H1 (cell line): Measurements from ENCODE around the gene CSGALNACT2. TPM values are rescaled to one million over a fixed set of nuclear protein-coding genes. Genes with fewer than 3 reads are reported as not detected.

Experiments used
- CTCF ChIA-PET: fragments of 300-600 bp; sonication (Branson Sonifier 250); formaldehyde crosslinking; loops from one replicate; lab custom pipeline; 2021; ENCODE audit not compliant: partially characterized antibody; lab: Charles Lee
- POLR2A ChIA-PET: fragments of 300-600 bp; sonication (Branson Sonifier 250); formaldehyde crosslinking; loops from one replicate; lab custom pipeline; 2021; ENCODE audit warnings: inconsistent platforms; ENCODE audit not compliant: partially characterized antibody; lab: Charles Lee
- DNase-seq, 2 experiments: peaks; one replicate each; pipeline versions ENCODE4 v3.0.0 to v3.0.0-alpha.2; 2010 to 2022; ENCODE audit warnings: low spot score in 2 of 2, low read depth in 1 of 2, mixed read lengths in 1 of 2
- FAIRE-seq: peaks from 2 replicates; lab custom pipeline; 2011; peaks lifted over from hg19 to GRCh38; lab: Jason Lieb, UNC
- H2AFZ ChIP-seq: 2 replicates; pipeline ENCODE4 v1.8.1; 2012; ENCODE audit warnings: low read length, inconsistent platforms
- H2AK5ac ChIP-seq: 2 replicates; pipeline ENCODE4 v1.6.1; 2013; ENCODE audit warnings: low read depth, low read length
- H2BK120ac ChIP-seq: replicated peaks from 2 replicates; pipeline ENCODE3; 2013; ENCODE audit warnings: low read depth, low read length, inconsistent platforms
- H2BK12ac ChIP-seq: 2 replicates; pipeline ENCODE4 v1.6.1; 2013; ENCODE audit warnings: low read depth, low read length
- H2BK15ac ChIP-seq: 2 replicates; pipeline ENCODE4 v1.6.1; 2013; ENCODE audit warnings: low read length
- H2BK20ac ChIP-seq: 2 replicates; pipeline ENCODE4 v1.6.1; 2013; ENCODE audit warnings: low read length
- H2BK5ac ChIP-seq: 2 replicates; pipeline ENCODE4 v1.6.1; 2013; ENCODE audit warnings: low read depth, low read length
- H3K14ac ChIP-seq: 2 replicates; pipeline ENCODE4 v1.6.1; 2013; ENCODE audit warnings: inconsistent platforms; ENCODE audit not compliant: insufficient read length
- H3K18ac ChIP-seq: 2 replicates; pipeline ENCODE4 v1.6.1; 2013; ENCODE audit warnings: low read length; ENCODE audit errors: extremely low read depth
- H3K23ac ChIP-seq: 2 replicates; pipeline ENCODE4 v1.6.1; 2013; ENCODE audit warnings: inconsistent platforms; ENCODE audit not compliant: insufficient read length
- H3K23me2 ChIP-seq: 2 replicates; pipeline ENCODE4 v1.6.1; 2013; ENCODE audit warnings: low read depth, low read length
- H3K27ac ChIP-seq: 2 replicates; pipeline ENCODE4 v1.6.1; 2011; ENCODE audit warnings: low read depth, low read length, inconsistent platforms
- H3K27me3 ChIP-seq, 4 experiments: replicated peaks in 1 of 4; 1 replicate in 1 of 4; 2 replicates in 3 of 4; pipeline versions ENCODE4 v1.6.1 to v1.8.1; 2011 to 2013; ENCODE audit warnings: low read length in 3 of 4, mild to moderate bottlenecking in 3 of 4, inconsistent platforms in 2 of 4, mixed read lengths in 2 of 4, moderate library complexity in 1 of 4; ENCODE audit not compliant: control insufficient read depth in 3 of 4, insufficient read depth in 3 of 4; ENCODE audit errors: extremely low read depth in 1 of 4
- H3K36me3 ChIP-seq, 4 experiments: 2 replicates each; pipeline versions ENCODE4 v1.6.1 to v1.8.1; 2011 to 2013; ENCODE audit warnings: mild to moderate bottlenecking in 4 of 4, low read length in 3 of 4, moderate library complexity in 2 of 4, control low read depth in 1 of 4, inconsistent platforms in 1 of 4; ENCODE audit not compliant: insufficient read depth in 4 of 4, control insufficient read depth in 2 of 4
- H3K4ac ChIP-seq: replicated peaks from 2 replicates; pipeline ENCODE3; 2013; ENCODE audit warnings: low read length, low read depth, mixed read lengths, inconsistent platforms; ENCODE audit not compliant: insufficient read length
- H3K4me1 ChIP-seq, 4 experiments: replicated peaks in 1 of 4; 1 replicate in 1 of 4; 2 replicates in 3 of 4; pipeline versions ENCODE4 v1.6.1 to v1.8.1; 2011 to 2013; ENCODE audit warnings: low read length in 3 of 4, inconsistent platforms in 2 of 4, mixed read lengths in 1 of 4; ENCODE audit not compliant: insufficient read depth in 4 of 4, control insufficient read depth in 3 of 4
- H3K4me2 ChIP-seq, 2 experiments: 2 replicates each; pipeline versions ENCODE4 v1.6.1 to v1.8.1; 2011 to 2013; ENCODE audit warnings: low read depth in 2 of 2, low read length in 2 of 2, control low read depth in 1 of 2, inconsistent platforms in 1 of 2, mild to moderate bottlenecking in 1 of 2; ENCODE audit not compliant: insufficient read depth in 1 of 2
- H3K4me3 ChIP-seq, 4 experiments: fragments of 200-600, 300-600 bp in 1 of 4; sonication (generic), shearing (Covaris generic), sonication (Bioruptor Twin) in 1 of 4; 2 replicates each; pipeline versions ENCODE4 v1.5.1 to v1.8.1; 2011 to 2016; ENCODE audit warnings: low read length in 4 of 4, low read depth in 3 of 4, control low read depth in 2 of 4, inconsistent platforms in 2 of 4, mild to moderate bottlenecking in 2 of 4, mixed read lengths in 1 of 4, moderate library complexity in 1 of 4; ENCODE audit not compliant: insufficient read depth in 2 of 4; ENCODE audit errors: extremely low read depth in 1 of 4
- H3K56ac ChIP-seq: replicated peaks from 2 replicates; pipeline ENCODE3; 2013; ENCODE audit warnings: low read depth, mild to moderate bottlenecking, mixed read lengths, low read length, inconsistent platforms; ENCODE audit not compliant: insufficient read length
- H3K79me1 ChIP-seq: 2 replicates; pipeline ENCODE4 v1.6.1; 2013; ENCODE audit warnings: low read depth, low read length, control low read depth
- H3K79me2 ChIP-seq, 2 experiments: 2 replicates each; pipeline versions ENCODE4 v1.6.1 to v1.8.1; 2012 to 2013; ENCODE audit warnings: low read length in 2 of 2, mild to moderate bottlenecking in 2 of 2, inconsistent platforms in 1 of 2; ENCODE audit not compliant: insufficient read depth in 2 of 2, control insufficient read depth in 1 of 2
- H3K9ac ChIP-seq, 4 experiments: replicated peaks in 1 of 4; 1 replicate in 1 of 4; 2 replicates in 3 of 4; pipeline versions ENCODE4 v1.6.1 to v1.8.1; 2011 to 2013; ENCODE audit warnings: low read depth in 3 of 4, low read length in 3 of 4, control low read depth in 2 of 4, mild to moderate bottlenecking in 2 of 4, moderate library complexity in 2 of 4, inconsistent platforms in 1 of 4; ENCODE audit errors: extremely low read depth in 1 of 4
- H3K9me3 ChIP-seq, 2 experiments: 2 replicates each; pipeline versions ENCODE4 v1.6.1 to v1.8.1; 2012 to 2013; ENCODE audit warnings: mild to moderate bottlenecking in 2 of 2, moderate library complexity in 2 of 2, control low read depth in 1 of 2, inconsistent platforms in 1 of 2, low read depth in 1 of 2, low read length in 1 of 2, mixed read lengths in 1 of 2; ENCODE audit not compliant: insufficient read depth in 2 of 2
- H4K20me1 ChIP-seq, 2 experiments: replicated peaks in 1 of 2; 2 replicates each; pipeline versions ENCODE3 to v1.8.1; 2011 to 2013; ENCODE audit warnings: inconsistent platforms in 2 of 2, low read length in 2 of 2, mild to moderate bottlenecking in 1 of 2; ENCODE audit not compliant: insufficient read depth in 2 of 2, control insufficient read depth in 1 of 2
- H4K5ac ChIP-seq: 2 replicates; pipeline ENCODE4 v1.6.1; 2013; ENCODE audit warnings: low read length, low read depth, mixed read lengths, inconsistent platforms; ENCODE audit not compliant: insufficient read length
- H4K8ac ChIP-seq: 2 replicates; pipeline ENCODE4 v1.8.0; 2013; ENCODE audit warnings: mild to moderate bottlenecking, moderate library complexity, low read length, inconsistent platforms; ENCODE audit not compliant: insufficient read depth; ENCODE audit errors: extremely low read depth
- H4K91ac ChIP-seq: replicated peaks from 2 replicates; pipeline ENCODE3; 2013; ENCODE audit warnings: low read length, mixed read lengths, inconsistent platforms; ENCODE audit not compliant: insufficient read length
- WGBS, 2 experiments: shearing (Covaris generic) in 1 of 2; methylation state at CpG; one replicate each; pipeline versions ENCODE4 v1.1.6 to v1.1.7; 2013 to 2015; ENCODE audit warnings: low lambda C conversion rate in 2 of 2, mixed read lengths in 2 of 2, inconsistent platforms in 1 of 2, low coverage in 1 of 2, missing lambda C conversion rate in 1 of 2; ENCODE audit not compliant: insufficient replicate concordance in 2 of 2, insufficient coverage in 1 of 2, insufficient read length in 1 of 2; ENCODE audit errors: extremely low coverage in 1 of 2, missing lambda C conversion rate in 1 of 2; 5-methylcytosine and 5-hydroxymethylcytosine counted together
- polyA plus RNA-seq, 7 experiments: library from polyadenylated mRNA; depleted of rRNA in 3 of 7; stranded (reverse) in 5 of 7; unstranded in 2 of 7; fragments of >200 nt in 5 of 7; fragments of 200-250 nt in 2 of 7; gene quantifications; 1 replicate in 5 of 7; 2 replicates in 1 of 7; 4 replicates in 1 of 7; pipeline versions ENCODE4 v1.2.1 to v1.2.3, GENCODE V29; 2011 to 2013; ENCODE audit warnings: missing spikeins in 2 of 7, mixed read lengths in 2 of 7
- total RNA-seq: library from RNA; stranded (reverse); fragmentation: NEBNext Ultra II Directional; extraction: Animal tissue kit (Norgen Biotek cat#: 25700); gene quantifications from 2 replicates; pipeline ENCODE4 v1.2.1, GENCODE V29; 2021

CSGALNACT2 gene
- total and polyA plus RNA-seq, 2 of the 8 experiments (the other 6 are each of a cell fraction or from before 2014, with no cell fraction given), result 2.6 to 5.3 TPM

- Histone ChIP-seq H3K27ac (no peak overlapping the region), H3K79me1 (no peaks in the 10 kb centered on the region), H3K27me3 (no peaks in the 10 kb centered on the region), H4K5ac (no peak overlapping the region), H3K4me2 (no peak overlapping the region), H2BK5ac (no peak overlapping the region), H3K18ac (no peak overlapping the region), H3K4me3 (no peak overlapping the region), H3K14ac (no peak overlapping the region), H2BK120ac (no peak overlapping the region), H2AFZ (no peak overlapping the region), H3K9me3 (no peaks in the 10 kb centered on the region), H3K4ac (no peak overlapping the region), H4K20me1 (peaks cover 1 to 21% of the 10 kb centered on the region in 2 experiments), H2AK5ac (no peak overlapping the region), H2BK15ac (no peak overlapping the region), H3K9ac (no peak overlapping the region), H4K91ac (no peak overlapping the region), H2BK20ac (no peak overlapping the region), H3K36me3 (peaks cover 8 to 27% (median 25%) of the 10 kb centered on the region in 4 experiments), H3K79me2 (no peaks in the 10 kb centered on the region; a peak in 1 of 4 replicates), H4K8ac (no peak overlapping the region), H3K23ac (no peak overlapping the region), H3K56ac (no peak overlapping the region), H2BK12ac (no peak overlapping the region), H3K4me1 (peaks cover 0 to 10% (median 4%) of the 10 kb centered on the region in 4 experiments; a peak in 5 of 7 replicates), H3K23me2 (peaks cover 5% of the 10 kb centered on the region; the same call in 1 of the 2 replicates)
- POLR2A ChIA-PET, result no interaction called here
- no peak for FAIRE-seq
- CTCF ChIA-PET, result interaction anchor here (0.5 to 8.1 kb wide), 18 partner anchors 7 to 161 kb away, joined by 3 to 159 read pairs (median 7); no protein-coding TSS in a partner anchor
- 91% methylated on average over 13 of the region's 13 CpGs; no CpG with 5 or more reads in 1 of the 2 experiments for WGBS, 2 experiments
- no peak for DNase-seq
Measured at GRCh38 chr10:43200538-43201390, 62.5 kb downstream of the CSGALNACT2 start.
